Ishikawa (cell line): ENCODE measurements around the gene RRAGD.

ENCODE experiments used
- CEBPB ChIP-seq: IDR thresholded peaks from 2 replicates; pipeline ENCODE4 v1.6.1; 2012
- CREB1 ChIP-seq: IDR thresholded peaks from 2 replicates; pipeline ENCODE4 v1.6.1; 2012; ENCODE audit warnings: low read depth
- EGR1 ChIP-seq: IDR thresholded peaks from 2 replicates; pipeline ENCODE4 v1.6.1; 2012
- EP300 ChIP-seq: IDR thresholded peaks from 2 replicates; pipeline ENCODE4 v1.6.1; 2012; ENCODE audit warnings: borderline replicate concordance
- FOXM1 ChIP-seq: IDR thresholded peaks from 2 replicates; pipeline ENCODE4 v1.6.1; 2012; ENCODE audit warnings: low read depth, borderline replicate concordance
- MAX ChIP-seq: IDR thresholded peaks from 2 replicates; pipeline ENCODE4 v1.6.1; 2012
- NFIC ChIP-seq: IDR thresholded peaks from 2 replicates; pipeline ENCODE4 v1.6.1; 2012
- RAD21 ChIP-seq: IDR thresholded peaks from 2 replicates; pipeline ENCODE4 v1.6.1; 2012; ENCODE audit warnings: low read depth
- REST ChIP-seq: IDR thresholded peaks from 2 replicates; pipeline ENCODE4 v1.6.1; 2012; ENCODE audit warnings: low read depth, mild to moderate bottlenecking
- TAF1 ChIP-seq: IDR thresholded peaks from 2 replicates; pipeline ENCODE4 v1.6.1; 2012; ENCODE audit warnings: low read depth, mild to moderate bottlenecking
- TCF12 ChIP-seq: IDR thresholded peaks from 2 replicates; pipeline ENCODE4 v1.6.1; 2012; ENCODE audit warnings: low read depth
- TEAD4 ChIP-seq: IDR thresholded peaks from 2 replicates; pipeline ENCODE4 v1.6.1; 2012
- USF1 ChIP-seq: IDR thresholded peaks from 2 replicates; pipeline ENCODE4 v1.6.1; 2012
- YY1 ChIP-seq: IDR thresholded peaks from 2 replicates; pipeline ENCODE4 v1.6.1; 2012; ENCODE audit warnings: low read depth
- ZBTB7A ChIP-seq: IDR thresholded peaks from 2 replicates; pipeline ENCODE4 v1.6.1; 2012; ENCODE audit warnings: low read depth

RRAGD gene

GRCh38 chr6:89412071-89413005 is at the start of gene RRAGD:
TSS of gene RRAGD (minus strand) at chr6:89412273. CDS start at chr6:89411993, 280 bp downstream.
- TF ChIP-seq REST (no peak), TEAD4 (no peak; the same call in 1 of the 2 replicates), ZBTB7A (peak; percentile 90), RAD21 (no peak), TCF12 (no peak), CEBPB (no peak), USF1 (peak; percentile 88), EP300 (no peak), NFIC (no peak), EGR1 (peak; percentile 49), YY1 (no peak), TAF1 (peak; percentile 47; the same call in 1 of the 2 replicates), MAX (peak; percentile 74)

GRCh38 chr6:89460713-89461112 is 48.6 kb upstream of the RRAGD start:
- TF ChIP-seq ZBTB7A (no peak), MAX (no peak), EGR1 (no peak)

GRCh38 chr6:89459501-89459900 is 47.4 kb upstream of the RRAGD start:
- TF ChIP-seq TAF1: no peak
- no peak for TF ChIP-seq RAD21

- TF ChIP-seq ZBTB7A: no peak
- no peak for TF ChIP-seq NFIC
- no peak for TF ChIP-seq USF1
- no peak for TF ChIP-seq CEBPB
- TF ChIP-seq REST: peak; percentile 84
- TF ChIP-seq EGR1: no peak
Observed at GRCh38 chr6:89458704-89459103, 46.6 kb upstream of the RRAGD start.

- TF ChIP-seq USF1: no peak
- TF ChIP-seq EP300: no peak
- no peak for TF ChIP-seq CREB1
- no peak for TF ChIP-seq EGR1
- no peak for TF ChIP-seq RAD21
- no peak for TF ChIP-seq YY1
- TF ChIP-seq MAX: no peak
- TF ChIP-seq ZBTB7A: no peak
- TF ChIP-seq FOXM1: no peak
- no peak for TF ChIP-seq REST
- no peak for TF ChIP-seq NFIC
- no peak for TF ChIP-seq CEBPB
- TF ChIP-seq TAF1: no peak
- TF ChIP-seq TEAD4: no peak
Observed at GRCh38 chr6:89454300-89454699, 42.2 kb upstream of the RRAGD start.
